ENCODE data around the gene SH3RF1. TPM values are rescaled to one million over a fixed set of nuclear protein-coding genes. Genes with fewer than 3 reads are reported as not detected.
"Not testable (repeated sequence)": the region's sequence is repeated elsewhere in the genome, so short reads cannot be mapped to it uniquely, and the experiment has no call there.

Gene SH3RF1
- total and polyA plus RNA-seq, 4 donors = 1.8 to 7.9 (median 3.5) TPM

DNA sequence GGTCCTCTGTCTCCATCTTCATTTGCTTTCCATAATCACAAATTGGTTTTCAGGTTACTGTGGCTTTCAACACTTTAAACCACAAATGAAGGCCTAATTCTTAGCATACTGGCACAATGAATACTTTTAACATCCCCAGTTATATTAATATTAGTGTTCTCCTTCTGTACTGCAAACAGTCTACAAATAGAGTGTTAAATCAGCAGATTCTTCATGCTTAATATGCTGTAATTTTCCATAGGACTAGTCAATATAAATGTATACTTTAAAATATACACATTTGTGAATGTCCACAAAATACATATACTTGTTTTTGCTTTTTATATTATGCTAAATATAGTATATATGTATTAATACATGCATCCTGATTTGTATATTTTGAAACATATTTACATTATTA, 72.6 kb downstream of the SH3RF1 start:
- Histone ChIP-seq H3K9ac (ENCODE audit: low read depth in 1 of 2, low read length in 2 of 2) (no peak overlapping the region), H3K4me3 (ENCODE audit: low read depth in 1 of 3, low read length in 3 of 3) (no peak overlapping the region), H3K36me3 (ENCODE audit: control insufficient read depth in 4 of 4, insufficient read depth in 3 of 4, low read depth in 1 of 4, low read length in 3 of 4) (no peaks in the 10 kb centered on the region), H3K9me3 (ENCODE audit: control insufficient read depth in 4 of 4, low read length in 3 of 4) (no peaks in the 10 kb centered on the region), H3K27ac (ENCODE audit: low read depth in 1 of 2, low read length in 2 of 2) (no peak overlapping the region), H3K4me1 (ENCODE audit: control insufficient read depth in 4 of 4, insufficient read depth in 4 of 4, low read length in 3 of 4) (peaks cover 3 to 28% (median 13%) of the 10 kb centered on the region in 4 donors), H3K27me3 (ENCODE audit: control insufficient read depth in 4 of 4, insufficient read depth in 4 of 4, low read length in 3 of 4) (no peaks in the 10 kb centered on the region)
- DNase-seq (ENCODE audit: low spot score) = no peak
- TF ChIP-seq TAF1 (conservative IDR thresholded peaks at IDR 0.05) (no peak), EGR1 (IDR thresholded peaks at IDR 0.05; ENCODE audit: low read depth in 2 of 2) (no peak), HNF4A (conservative IDR thresholded peaks at IDR 0.05) (no peak)
- TF ChIP-seq, protein P1, sequence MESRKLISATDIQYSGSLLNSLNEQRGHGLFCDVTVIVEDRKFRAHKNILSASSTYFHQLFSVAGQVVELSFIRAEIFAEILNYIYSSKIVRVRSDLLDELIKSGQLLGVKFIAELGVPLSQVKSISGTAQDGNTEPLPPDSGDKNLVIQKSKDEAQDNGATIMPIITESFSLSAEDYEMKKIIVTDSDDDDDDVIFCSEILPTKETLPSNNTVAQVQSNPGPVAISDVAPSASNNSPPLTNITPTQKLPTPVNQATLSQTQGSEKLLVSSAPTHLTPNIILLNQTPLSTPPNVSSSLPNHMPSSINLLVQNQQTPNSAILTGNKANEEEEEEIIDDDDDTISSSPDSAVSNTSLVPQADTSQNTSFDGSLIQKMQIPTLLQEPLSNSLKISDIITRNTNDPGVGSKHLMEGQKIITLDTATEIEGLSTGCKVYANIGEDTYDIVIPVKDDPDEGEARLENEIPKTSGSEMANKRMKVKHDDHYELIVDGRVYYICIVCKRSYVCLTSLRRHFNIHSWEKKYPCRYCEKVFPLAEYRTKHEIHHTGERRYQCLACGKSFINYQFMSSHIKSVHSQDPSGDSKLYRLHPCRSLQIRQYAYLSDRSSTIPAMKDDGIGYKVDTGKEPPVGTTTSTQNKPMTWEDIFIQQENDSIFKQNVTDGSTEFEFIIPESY (IDR thresholded peaks at IDR 0.05) = no peak
- TF ChIP-seq, protein P2, sequence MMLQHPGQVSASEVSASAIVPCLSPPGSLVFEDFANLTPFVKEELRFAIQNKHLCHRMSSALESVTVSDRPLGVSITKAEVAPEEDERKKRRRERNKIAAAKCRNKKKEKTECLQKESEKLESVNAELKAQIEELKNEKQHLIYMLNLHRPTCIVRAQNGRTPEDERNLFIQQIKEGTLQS (IDR thresholded peaks at IDR 0.05) = no peak
- TF ChIP-seq, protein P3, sequence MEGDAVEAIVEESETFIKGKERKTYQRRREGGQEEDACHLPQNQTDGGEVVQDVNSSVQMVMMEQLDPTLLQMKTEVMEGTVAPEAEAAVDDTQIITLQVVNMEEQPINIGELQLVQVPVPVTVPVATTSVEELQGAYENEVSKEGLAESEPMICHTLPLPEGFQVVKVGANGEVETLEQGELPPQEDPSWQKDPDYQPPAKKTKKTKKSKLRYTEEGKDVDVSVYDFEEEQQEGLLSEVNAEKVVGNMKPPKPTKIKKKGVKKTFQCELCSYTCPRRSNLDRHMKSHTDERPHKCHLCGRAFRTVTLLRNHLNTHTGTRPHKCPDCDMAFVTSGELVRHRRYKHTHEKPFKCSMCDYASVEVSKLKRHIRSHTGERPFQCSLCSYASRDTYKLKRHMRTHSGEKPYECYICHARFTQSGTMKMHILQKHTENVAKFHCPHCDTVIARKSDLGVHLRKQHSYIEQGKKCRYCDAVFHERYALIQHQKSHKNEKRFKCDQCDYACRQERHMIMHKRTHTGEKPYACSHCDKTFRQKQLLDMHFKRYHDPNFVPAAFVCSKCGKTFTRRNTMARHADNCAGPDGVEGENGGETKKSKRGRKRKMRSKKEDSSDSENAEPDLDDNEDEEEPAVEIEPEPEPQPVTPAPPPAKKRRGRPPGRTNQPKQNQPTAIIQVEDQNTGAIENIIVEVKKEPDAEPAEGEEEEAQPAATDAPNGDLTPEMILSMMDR (IDR thresholded peaks at IDR 0.05; ENCODE audit: low read depth, low read length, missing input control) = no peak

DNA sequence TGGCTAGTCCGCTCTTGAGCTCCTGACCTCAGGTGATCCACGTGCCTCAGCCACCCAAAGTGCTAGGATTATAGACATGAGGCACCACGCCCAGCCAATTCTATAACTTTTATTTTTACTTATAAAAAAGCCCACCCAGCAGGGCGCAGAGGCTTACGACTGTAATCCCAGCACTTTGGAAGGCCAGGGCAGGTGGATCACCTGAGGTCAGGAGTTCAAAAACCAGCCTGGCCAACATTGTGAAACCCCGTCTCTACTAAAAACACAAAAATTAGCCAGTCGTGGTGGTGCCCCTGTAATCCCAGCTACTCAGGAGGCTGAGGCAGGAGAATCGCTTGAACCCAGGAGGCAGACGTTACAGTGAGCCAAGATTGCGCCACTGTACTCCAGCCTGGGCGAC, 73.5 kb downstream of the SH3RF1 start:
- H3K36me3 ChIP-seq (ENCODE audit: control insufficient read depth in 4 of 4, insufficient read depth in 3 of 4, low read depth in 1 of 4, low read length in 3 of 4); H3K27me3 ChIP-seq (ENCODE audit: control insufficient read depth in 4 of 4, insufficient read depth in 4 of 4, low read length in 3 of 4); H3K27ac ChIP-seq (ENCODE audit: low read depth in 1 of 2, low read length in 2 of 2); H3K9ac ChIP-seq (ENCODE audit: low read depth in 1 of 2, low read length in 2 of 2); DNase-seq (ENCODE audit: low spot score); H3K4me3 ChIP-seq (ENCODE audit: low read depth in 1 of 3, low read length in 3 of 3); H3K9me3 ChIP-seq (ENCODE audit: control insufficient read depth in 4 of 4, low read length in 3 of 4): not testable (repeated sequence)
- WGBS = 68% methylated on average over 11 of the region's 11 CpGs
- peak; percentile 45 to 67 for TF ChIP-seq RXRA (IDR thresholded peaks at IDR 0.05)
- TF ChIP-seq HNF4A (conservative IDR thresholded peaks at IDR 0.05) = peak; percentile 66 to 73
- peaks cover 3 to 26% (median 12%) of the 10 kb centered on the region in 4 donors for H3K4me1 ChIP-seq (ENCODE audit: control insufficient read depth in 4 of 4, insufficient read depth in 4 of 4, low read length in 3 of 4)

DNA sequence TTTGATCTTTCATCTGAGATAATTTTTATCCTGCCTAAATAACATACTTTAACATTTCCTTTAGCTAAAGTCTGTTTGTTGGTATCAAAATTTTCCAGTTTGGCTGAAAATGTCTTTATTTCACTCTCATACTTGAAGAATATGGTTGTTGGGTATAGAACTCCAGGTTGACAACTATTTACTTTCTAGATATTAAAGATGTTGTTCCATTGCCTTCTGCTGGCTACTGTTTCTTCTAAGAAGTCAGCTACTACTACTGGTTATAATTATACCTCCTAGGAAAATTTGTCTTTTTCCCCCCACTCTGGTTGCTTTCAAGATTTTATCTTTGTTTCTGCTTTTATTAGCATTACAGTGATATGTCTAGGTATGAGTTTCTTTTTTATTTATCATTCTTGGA, 75.7 kb downstream of the SH3RF1 start:
- Histone ChIP-seq H3K9me3 (ENCODE audit: control insufficient read depth in 4 of 4, low read length in 3 of 4) (no peaks in the 10 kb centered on the region), H3K4me3 (ENCODE audit: low read depth in 1 of 3, low read length in 3 of 3) (no peak overlapping the region), H3K27me3 (ENCODE audit: control insufficient read depth in 4 of 4, insufficient read depth in 4 of 4, low read length in 3 of 4) (no peaks in the 10 kb centered on the region), H3K4me1 (ENCODE audit: control insufficient read depth in 4 of 4, insufficient read depth in 4 of 4, low read length in 3 of 4) (peaks cover 0 to 9% (median 0%) of the 10 kb centered on the region in 4 donors), H3K27ac (ENCODE audit: low read depth in 1 of 2, low read length in 2 of 2) (no peak overlapping the region), H3K9ac (ENCODE audit: low read depth in 1 of 2, low read length in 2 of 2) (no peak overlapping the region), H3K36me3 (ENCODE audit: control insufficient read depth in 4 of 4, insufficient read depth in 3 of 4, low read depth in 1 of 4, low read length in 3 of 4) (no peaks in the 10 kb centered on the region)
- DNase-seq (ENCODE audit: low spot score) = no peak
- TF ChIP-seq, protein P1 (IDR thresholded peaks at IDR 0.05) = no peak
- TF ChIP-seq FOXA2 (IDR thresholded peaks at IDR 0.05) (no peak), YY1 (IDR thresholded peaks at IDR 0.05) (no peak), JUND (IDR thresholded peaks at IDR 0.05) (no peak), NR2F2 (IDR thresholded peaks at IDR 0.05) (no peak)
- TF ChIP-seq, protein P3 (IDR thresholded peaks at IDR 0.05; ENCODE audit: low read depth, low read length, missing input control) = no peak
- TF ChIP-seq, protein P2 (IDR thresholded peaks at IDR 0.05) = no peak

DNA sequence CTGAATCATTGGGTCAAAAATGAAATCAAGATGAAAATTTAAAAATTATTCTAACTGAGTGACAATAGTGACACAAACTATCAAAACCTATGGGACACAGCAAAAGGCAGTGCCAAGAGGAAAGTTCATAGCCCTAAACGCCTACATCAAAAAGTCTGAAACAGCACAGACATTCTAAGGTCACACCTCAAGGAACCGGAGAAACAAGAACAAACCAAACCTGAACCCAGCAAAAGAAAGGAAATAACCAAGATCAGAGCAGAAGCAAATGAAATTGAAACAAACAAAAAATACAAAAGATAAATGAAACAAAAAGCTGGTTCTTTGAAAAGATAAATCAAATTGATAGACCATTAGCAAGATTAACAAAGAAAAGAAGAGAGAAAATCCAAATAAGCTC, 80.8 kb downstream of the SH3RF1 start:
- not testable (repeated sequence) for H3K9me3 ChIP-seq (ENCODE audit: control insufficient read depth in 4 of 4, low read length in 3 of 4); H3K4me3 ChIP-seq (ENCODE audit: low read depth in 1 of 3, low read length in 3 of 3); H3K36me3 ChIP-seq (ENCODE audit: control insufficient read depth in 4 of 4, insufficient read depth in 3 of 4, low read depth in 1 of 4, low read length in 3 of 4); H3K9ac ChIP-seq (ENCODE audit: low read depth in 1 of 2, low read length in 2 of 2); H3K27ac ChIP-seq (ENCODE audit: low read depth in 1 of 2, low read length in 2 of 2); H3K4me1 ChIP-seq (ENCODE audit: control insufficient read depth in 4 of 4, insufficient read depth in 4 of 4, low read length in 3 of 4); DNase-seq (ENCODE audit: low spot score); H3K27me3 ChIP-seq (ENCODE audit: control insufficient read depth in 4 of 4, insufficient read depth in 4 of 4, low read length in 3 of 4)
- 78% methylated on average over 2 of the region's 2 CpGs for WGBS

Data from liver (tissue), 9 donors.